HPDE6-E6E7 (cell line): ENCODE data around the gene F10.
"Not testable (repeated sequence)": the region's sequence is repeated elsewhere in the genome, so short reads cannot be mapped to it uniquely, and the experiment has no call there.

ENCODE experiments used
- DNase-seq: peaks from one replicate; pipeline ENCODE4 v3.0.0; 2011; ENCODE audit warnings: missing footprints; ENCODE audit errors: extremely low spot score

The F10 gene

DNA sequence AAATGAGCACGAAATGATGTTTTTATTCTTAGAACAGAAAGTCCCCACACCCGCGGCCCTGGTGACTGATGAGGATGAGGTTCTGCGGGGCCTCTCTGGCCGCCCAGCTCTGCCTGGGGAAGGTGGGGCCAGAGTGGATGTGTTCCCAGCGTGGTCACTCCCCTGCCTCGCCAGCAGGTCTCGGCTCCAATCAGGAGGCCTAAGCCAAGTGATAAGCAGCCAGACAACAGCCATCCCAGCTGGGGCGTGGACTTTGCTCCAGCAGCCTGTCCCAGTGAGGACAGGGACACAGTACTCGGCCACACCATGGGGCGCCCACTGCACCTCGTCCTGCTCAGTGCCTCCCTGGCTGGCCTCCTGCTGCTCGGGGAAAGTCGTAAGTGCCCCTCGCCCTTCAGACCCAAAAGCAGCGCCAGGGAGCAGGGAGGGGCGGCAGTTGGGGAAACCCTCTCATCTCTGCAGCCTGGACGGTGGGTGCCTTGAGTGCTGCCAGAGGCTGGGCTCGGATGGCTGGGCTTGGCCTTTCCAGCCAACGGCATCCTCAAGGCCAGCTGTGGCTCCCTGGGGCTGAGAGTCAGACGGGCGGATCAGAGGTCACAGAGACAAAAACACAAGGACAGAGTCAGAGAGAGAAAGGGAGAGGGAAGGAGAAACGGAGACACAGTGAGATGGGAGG, at the start of gene F10:
Gene F10 (plus strand): TSS at position 250 of the 676 bp plus-strand sequence. CDS start 57 bp downstream, at position 307.
- no peak for DNase-seq

DNA sequence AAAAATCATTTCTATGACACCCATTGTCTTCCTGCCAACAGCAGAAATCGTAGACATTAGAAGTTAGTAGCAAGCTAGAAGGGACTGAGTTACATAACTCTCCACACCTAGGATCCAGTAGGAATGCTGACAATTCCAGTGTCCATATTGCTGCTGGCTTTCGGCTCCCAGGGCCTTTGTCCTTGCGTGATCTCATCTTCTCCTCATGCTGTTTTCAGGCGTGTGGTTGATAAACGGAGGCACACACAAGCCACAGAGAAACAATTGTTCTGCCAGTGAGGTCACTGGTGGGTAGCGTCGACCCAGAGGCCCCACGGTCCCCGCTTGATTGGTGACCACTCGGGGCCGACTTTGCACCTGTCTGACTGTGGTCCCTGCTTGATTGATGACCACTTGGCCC, 48.7 kb upstream of the F10 start:
- DNase-seq: no peak

DNA sequence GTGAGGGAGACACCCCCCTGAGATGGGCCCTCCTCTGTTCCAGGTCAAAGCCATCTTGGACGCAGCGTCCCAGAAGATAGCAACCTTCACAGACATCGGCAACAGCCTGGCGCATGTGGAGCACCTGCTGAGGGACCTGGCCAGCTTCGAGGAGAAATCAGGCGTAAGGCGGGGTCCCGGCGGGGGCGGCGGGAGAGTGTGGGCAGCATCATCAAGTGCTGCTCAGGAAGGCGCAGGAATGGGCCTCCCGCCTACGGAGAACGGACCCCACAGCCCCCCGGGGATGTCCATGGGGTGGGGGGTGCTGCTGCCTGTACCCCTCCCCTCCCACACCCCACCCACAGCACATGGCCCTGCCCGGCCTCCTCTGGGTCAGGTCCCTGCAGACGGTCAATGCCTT, 48.2 kb upstream of the F10 start:
- no peak for DNase-seq

DNA sequence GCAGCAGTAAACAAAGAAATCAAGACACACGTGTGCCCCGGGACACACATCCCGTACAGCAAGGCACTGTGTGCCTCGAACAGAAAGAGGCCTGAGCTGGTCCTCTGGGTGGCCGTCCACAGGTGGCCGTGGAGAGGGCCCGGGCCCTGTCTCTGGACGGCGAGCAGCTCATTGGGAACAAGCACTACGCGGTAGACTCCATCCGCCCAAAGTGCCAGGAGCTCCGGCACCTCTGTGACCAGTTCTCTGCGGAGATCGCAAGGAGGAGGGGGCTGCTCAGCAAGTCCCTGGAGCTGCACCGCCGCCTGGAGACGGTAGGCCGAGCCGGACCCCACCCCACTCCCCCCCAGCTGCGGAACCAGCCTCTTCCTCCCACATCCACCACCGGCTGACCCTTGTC, 47.7 kb upstream of the F10 start:
- DNase-seq: no peak

DNA sequence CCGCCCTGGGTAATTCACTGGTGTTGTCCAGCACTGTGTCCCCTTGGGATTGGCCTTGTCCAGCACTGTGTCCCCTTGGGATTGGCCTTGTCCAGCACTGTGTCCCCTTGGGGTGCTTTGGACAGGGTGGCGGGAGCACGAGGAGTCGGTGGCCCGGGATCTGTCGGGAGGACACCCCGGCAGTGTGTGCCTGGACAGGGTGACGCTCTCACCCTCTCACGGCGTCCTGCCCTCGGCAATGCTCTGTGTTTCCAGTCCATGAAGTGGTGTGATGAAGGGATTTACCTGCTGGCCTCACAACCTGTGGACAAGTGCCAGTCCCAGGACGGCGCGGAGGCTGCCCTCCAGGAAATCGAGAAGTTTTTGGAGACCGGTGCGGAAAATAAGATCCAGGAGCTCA, 46.9 kb upstream of the F10 start:
- DNase-seq: no peak

DNA sequence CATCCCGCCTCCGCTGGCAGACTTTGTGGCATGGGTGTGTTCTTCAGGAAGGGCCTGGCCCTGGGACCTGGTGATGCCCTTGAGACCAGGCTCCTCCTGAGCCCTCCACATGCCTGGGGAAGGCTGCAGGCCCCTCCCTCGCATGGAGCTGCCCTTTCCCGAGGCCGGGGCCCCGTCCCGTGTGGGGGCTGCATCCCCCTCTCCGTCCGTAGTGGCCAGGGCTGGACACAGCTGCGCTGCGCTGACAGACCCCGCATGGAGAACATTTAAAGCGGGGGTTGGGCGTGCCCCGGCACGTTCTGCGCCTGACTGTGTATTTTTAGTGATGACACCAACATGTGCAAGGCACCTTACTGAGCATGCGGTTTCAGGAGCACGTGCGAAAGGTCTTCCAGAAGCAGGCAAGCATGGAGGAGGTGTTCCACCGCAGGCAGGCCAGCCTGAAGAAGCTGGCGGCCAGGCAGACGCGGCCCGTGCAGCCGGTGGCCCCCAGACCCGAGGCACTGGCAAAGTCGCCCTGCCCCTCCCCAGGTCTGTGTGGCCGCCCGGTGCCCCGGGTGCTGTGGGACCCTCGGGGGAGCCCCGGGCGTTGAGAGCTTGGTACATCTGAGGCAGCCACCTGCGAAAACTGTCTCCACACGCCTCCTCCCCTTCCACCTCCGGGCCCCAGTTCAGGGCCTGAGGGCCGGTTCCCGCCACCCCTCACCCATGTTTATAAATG, 45.8 kb upstream of the F10 start:
- no peak for DNase-seq

DNA sequence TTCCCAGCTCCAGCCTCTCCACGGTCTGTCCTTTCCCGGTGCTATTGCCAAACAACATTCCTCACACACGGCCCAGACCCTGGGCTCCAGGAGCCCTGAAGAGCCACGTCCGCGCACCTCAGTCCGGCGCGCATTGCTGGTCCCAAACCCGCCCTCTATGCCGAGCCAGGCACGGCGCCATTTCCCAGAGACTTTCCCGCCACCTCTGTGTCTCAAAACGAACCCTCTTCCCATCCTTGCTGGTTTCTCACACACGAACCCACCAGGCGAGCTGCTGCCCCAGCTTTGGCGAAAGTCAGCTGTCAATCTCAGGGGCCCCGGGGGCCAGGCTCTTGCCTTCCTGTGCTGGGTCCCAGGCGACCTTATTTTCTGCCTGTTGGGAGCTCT, 45.0 kb upstream of the F10 start:
- no peak for DNase-seq

DNA sequence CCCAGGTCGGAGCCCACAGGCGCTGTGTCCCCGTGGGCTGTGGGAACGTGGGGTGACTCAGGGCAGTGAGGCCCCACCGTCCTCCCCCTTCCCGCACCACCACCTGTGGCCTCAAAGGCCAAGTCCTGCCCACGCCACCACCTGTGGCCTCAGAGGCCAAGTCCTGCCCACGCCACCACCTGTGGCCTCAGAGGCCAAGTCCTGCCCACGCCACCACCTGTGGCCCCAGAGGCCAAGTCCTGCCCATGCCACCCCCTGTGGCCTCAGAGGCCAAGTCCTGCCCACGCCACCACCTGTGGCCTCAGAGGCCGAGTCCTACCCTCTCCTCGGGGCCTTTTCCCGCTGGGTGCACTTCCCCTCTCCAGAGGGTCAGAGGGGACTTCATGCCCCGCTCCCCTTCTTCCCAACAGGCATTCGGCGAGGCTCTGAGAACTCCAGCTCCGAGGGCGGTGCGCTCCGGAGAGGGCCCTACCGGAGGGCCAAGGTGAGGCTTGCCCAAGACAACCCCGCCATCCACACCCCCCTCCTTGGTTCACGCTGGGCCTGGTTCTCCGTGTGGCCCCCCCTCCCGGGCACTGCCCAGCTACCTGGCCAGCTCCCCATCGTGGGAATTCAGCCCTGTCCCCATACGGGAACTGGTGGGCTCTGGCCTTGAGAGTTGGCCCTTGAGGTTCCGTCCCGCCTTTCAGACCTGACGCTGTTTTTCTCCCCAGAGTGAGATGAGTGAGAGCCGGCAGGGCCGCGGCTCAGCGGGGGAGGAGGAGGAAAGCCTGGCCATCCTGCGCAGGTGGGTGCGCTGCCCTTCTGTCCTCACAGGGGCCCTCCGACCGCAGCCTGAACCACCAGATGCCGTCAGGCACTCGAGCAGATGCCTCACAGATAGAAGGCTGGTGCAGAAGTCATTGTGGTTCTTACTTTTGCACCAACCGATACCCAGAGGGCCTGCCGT, 44.4 kb upstream of the F10 start:
- no peak for DNase-seq

DNA sequence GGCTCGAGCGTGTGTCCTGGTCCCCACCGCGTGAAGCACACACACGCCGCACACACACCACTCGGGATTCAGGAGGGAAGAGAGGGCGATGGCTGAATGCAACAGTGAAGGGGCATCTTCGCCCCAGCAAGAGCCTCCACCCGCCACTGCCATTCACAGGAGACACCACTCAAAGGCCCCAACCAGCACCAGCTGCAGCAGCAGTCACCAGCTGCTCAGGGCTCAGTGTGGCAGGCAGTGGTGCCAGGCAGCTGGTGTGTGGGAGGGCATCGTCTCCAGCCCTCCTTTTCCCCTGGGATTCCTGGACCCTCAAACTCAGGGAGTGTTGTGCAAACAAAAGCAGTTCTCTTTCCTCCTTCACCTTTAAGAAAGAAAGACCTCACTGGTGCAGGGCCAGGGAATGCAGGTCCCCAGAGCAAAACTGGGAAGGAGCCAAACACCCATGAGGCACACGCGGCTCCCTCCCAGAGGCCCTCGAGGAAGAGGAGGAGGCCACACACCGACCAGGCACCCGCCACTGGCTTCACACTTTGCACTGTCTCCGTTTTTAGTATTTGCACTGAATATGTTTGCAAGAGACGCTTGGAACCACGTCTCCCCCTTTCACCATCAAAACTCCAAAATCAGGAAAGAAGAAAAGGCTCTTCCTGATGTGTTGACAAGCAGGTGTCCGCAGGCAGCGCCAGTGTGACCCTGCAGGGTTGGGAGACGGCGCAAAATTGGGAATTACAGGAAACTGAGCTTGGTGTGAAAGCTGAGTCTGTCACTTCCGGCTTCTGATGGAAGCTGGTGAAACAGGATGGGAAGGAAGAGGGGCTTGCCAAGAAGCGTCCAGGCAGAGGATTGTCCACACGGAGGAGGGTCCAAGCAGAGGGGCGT, 43.5 kb upstream of the F10 start:
- DNase-seq: no peak

DNA sequence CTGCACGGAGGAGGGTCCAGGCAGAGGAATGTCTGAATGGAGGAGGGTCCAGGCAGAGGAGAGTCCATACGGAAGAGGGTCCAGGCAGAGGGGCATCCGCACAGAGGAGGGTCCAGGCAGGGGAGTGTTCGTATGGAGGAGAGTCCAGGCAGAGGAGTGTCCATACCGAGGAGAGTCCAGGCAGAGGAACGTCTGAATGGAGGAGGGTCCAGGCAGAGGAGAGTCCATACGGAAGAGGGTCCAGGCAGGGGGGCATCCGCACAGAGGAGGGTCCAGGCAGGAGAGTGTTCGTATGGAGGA, 42.9 kb upstream of the F10 start:
- DNase-seq: not testable (repeated sequence)

DNA sequence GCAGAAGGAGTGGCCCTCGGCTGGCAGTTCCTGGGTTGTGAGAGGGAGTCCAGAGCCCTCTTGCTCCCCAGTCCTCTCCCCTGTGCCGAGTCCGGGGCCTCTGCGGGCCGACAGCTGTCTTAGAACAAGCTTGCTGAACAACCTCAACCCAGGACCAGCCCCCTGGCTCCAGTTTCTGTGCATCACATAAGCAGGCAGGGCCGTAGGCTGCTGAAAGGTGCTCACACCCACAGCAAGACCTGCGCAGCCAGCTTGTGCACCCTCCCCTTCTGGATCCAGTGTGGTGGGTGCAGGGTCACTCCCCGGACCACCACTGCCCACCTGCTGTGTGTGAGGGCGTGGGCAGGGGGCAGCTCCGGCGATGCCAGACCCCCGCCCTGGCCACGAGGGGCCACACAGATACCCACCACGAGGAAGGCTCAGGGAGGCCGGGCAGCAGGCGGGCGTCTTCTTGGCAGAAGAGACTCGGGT, 42.2 kb upstream of the F10 start:
- no peak for DNase-seq

DNA sequence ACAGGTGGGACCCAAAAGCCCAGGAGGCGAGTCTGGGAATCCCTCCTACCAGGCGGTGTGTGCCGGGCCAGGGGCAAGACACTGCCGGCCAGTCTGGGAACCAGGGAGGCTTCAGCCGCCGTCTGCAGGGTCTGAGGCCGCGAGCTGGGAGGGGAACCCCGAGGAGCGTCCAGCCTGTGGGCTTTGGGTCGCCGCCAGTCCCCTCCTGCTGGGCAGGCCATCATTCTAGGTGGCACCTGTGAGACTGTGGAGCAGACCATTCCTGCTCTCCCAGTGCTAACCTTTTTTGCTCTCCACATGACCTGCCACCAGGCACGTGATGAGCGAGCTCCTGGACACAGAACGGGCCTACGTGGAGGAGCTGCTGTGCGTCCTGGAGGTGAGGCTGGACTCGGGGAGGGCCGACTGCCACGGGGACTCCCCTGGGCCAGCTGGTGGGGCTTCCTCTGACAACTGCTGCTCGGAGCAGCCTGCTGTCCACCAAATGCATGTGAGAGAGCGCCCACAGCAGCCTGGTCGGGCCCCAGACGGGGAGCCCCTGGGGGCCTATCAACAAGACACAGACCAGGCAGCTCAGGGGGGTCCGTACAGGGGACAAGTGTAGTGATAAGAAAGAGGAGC, 41.6 kb upstream of the F10 start:
- DNase-seq: no peak

DNA sequence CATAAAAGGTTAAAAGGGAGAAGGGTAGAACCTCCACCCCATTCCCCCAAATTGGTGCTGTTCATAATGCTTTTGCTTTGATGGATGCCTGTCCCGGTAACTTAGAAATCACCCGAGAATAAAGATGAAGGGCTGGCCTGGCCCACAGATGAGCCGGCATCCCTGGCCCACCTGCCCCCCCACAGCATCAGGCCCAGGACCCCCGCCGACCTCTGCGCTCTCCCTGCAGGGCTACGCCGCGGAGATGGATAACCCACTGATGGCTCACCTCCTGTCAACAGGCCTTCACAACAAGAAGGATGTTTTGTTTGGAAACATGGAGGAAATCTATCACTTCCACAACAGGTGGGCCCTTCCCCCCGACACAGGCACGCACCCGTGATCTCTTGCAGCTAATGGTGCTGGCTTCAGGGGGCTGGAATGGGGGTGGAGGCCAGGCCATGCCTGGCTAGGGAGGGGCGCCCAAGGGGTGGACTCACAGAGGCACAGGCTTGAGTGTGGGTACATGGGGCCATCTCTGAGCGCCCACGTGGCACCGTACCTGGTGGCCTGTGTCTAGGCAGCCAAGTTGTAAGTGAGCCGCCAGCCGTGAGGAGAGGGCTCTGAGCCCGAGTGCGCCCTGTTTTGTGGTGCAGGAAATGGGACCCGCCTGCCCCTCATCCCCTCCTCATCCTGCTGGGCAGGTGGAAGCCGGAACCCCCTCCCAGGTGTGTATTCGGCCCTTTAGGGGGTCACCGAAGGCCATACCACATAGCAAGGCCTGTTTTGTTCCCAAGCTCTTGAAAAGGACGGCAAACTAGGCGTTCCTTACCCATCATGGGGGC, 40.2 kb upstream of the F10 start:
- no peak for DNase-seq

DNA sequence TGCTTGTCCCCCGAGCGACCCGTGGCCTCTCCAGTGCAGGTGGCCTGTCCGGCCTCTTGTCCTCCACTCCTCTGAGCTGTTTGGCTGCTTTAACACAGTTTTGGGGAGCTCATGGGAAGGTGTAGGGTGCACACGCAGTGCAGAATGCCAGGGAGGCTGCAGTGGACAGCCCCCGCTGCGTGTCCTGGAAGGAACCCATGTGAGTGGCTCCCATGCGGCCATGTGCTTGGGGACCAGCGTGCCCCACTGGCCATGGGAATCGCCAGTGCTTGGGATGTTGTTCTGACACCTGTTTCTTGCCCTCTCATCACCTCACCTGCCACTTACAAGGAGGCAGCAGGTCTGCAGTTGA, 39.6 kb upstream of the F10 start:
- no peak for DNase-seq

DNA sequence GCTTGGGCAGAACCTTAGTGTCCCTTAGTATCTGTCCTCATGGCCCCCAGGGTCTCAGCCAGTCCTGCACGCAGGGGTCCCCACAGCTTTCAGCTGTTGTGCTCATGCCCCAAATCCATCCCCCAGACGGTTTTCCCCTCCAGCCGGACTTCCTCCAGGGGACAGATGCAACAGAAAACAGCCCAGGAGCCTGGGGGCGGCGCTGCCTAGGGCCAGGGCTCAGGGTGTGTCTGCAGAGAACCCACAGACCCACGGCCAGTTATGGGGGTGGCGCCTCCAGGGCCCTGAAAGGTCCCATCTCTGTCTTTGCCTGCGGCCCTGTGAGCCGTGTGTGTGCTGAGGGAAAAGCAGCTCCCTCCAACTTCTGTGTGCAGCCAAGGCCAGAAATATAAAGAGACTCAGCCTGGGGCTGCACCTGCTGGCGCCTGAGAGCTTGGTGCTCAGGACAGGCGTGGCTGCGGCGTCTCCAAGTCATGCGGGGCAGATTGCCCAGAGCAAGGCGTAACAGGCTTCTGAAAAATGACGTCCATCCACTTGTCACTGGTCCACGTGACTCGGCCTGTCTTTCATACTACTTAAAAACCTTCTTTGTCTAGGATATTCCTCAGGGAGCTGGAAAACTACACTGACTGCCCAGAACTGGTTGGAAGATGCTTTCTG, 39.1 kb upstream of the F10 start:
- no peak for DNase-seq

DNA sequence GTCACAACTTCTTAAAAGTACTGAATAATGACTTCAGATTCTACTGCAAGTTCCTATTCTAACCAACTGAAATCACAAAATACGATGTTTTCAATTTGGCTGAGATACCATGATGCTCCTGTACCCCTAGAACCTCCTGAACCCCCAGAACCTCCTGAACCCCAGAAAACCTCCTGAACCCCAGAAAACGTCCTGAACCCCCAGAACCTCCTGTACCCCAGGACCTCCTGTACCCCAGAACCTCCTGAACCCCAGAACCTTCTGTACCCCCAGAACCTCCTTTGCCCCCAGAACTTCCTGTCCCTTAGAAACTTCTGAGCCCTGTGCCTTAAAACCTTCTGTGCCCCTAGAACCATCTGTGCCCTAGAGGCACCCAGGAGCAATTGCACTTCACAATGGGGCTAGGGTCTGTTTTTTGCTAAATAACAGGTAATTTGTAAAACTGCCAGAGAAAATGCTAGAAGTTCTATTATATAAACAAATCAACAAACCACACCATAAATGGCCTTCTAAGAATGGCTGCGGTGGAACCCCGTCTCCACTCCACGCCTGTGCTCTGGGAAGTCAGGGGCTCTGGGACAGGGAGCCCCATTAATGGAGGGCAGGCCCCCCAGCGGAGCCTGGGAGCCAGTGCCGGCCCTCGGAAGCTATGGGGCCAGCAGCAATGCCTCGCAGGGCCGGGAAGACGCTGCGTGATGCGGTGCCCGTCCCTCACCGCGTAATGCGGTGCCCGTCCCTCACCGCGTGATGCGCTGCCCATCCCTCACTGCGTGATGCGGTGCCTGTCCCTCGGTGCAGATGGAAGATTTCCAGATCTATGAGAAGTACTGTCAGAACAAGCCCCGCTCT, 38.3 kb upstream of the F10 start:
- DNase-seq: no peak

DNA sequence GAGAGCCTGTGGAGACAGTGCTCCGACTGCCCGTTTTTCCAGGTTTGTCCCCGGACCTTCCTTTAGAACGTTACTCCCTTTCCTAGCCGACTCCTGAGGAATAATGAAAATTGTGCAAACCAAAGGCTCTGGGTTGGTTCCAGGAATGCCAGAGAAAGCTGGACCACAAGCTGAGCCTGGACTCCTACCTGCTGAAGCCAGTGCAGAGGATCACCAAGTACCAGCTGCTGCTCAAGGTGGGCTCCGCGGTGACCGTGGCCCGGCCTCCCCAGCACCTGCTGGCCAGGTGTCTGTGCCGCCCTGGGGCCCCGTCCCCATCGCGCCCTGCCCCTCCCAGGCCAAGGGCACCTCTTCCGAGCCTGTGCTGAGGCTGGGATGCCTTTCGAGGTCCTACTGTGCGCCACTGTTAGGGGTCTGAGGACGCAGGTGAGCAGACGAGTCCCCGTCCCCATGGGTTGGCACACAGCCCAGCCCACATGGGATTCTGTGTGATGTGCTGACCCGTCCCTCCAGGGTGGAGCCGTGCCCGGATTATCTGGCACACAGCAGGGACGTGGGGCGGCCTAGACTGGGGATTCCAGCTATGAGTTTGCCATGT, 37.6 kb upstream of the F10 start:
- no peak for DNase-seq

DNA sequence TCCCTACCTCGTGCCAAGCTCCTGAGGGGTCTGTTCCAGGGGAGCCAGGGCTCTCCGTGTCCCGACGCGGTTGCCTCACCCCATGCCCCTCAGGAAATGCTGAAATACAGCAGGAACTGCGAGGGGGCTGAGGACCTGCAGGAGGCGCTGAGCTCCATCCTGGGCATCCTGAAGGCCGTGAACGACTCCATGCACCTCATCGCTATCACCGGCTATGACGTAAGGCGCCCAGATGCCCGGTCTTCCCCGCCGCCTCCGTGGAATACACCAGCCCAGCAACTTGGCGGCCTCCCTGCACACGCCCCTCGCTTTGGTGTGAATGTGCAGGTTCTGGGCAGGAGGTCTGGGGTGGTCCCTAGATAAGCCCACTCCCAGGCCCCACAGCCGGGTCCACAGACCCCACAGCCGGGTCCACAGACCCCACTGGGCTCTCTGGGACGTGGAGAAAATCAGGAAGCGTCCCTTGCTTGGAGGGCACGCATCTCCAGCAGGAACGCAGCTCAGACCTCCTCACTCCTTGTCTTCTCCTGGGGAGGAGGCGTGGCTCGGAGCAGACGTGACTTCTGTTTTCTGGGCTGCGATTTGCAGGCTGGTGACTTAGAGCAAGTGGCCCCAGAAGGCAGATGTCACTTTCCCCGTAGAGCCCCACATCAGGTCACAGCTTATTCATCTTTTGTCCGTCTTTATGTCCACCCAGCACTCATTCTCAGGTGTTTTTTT, 36.4 kb upstream of the F10 start:
- DNase-seq: no peak
